Calu3 (cell line): ENCODE data around the gene DPM3. TPM values are rescaled to one million over a fixed set of nuclear protein-coding genes. Genes with fewer than 3 reads are reported as not detected.
A peak's percentile ranks its signal among the peaks of the same experiment; 100 is the strongest.

Experiments used
- BruUV-seq: library from RNA; stranded (reverse); fragments of 400-500 nt; replicated peaks from 2 replicates; lab custom pipeline; 2021; lab: Mats Ljungman, UMichigan
- CTCF ChIA-PET: fragments of 300-600 bp; sonication (Branson Sonifier 250); formaldehyde crosslinking; loops from one replicate; lab custom pipeline; 2022; ENCODE audit warnings: antibody characterized with exemption; lab: Charles Lee
- DNase-seq: peaks from one replicate; pipeline ENCODE4 v3.0.0; 2022
- H3K27ac Mint-ChIP-seq: one replicate; pipeline ENCODE4 v1.8.0; 2022; ENCODE audit warnings: mixed read lengths; ENCODE audit not compliant: unreplicated experiment
- H3K27me3 Mint-ChIP-seq: one replicate; pipeline ENCODE4 v1.8.0; 2022; ENCODE audit warnings: mixed read lengths; ENCODE audit not compliant: unreplicated experiment
- H3K36me3 Mint-ChIP-seq: one replicate; pipeline ENCODE4 v1.8.0; 2022; ENCODE audit warnings: mild to moderate bottlenecking, moderate library complexity, mixed read lengths; ENCODE audit not compliant: insufficient read depth, unreplicated experiment
- H3K4me1 Mint-ChIP-seq: one replicate; pipeline ENCODE4 v1.8.0; 2022; ENCODE audit warnings: mild to moderate bottlenecking, low read depth, mixed read lengths; ENCODE audit not compliant: unreplicated experiment
- H3K4me3 Mint-ChIP-seq: one replicate; pipeline ENCODE4 v1.8.0; 2022; ENCODE audit warnings: mild to moderate bottlenecking, low read depth, moderate library complexity, mixed read lengths; ENCODE audit not compliant: unreplicated experiment
- H3K9me3 Mint-ChIP-seq: one replicate; pipeline ENCODE4 v1.8.0; 2022; ENCODE audit warnings: low read depth, mixed read lengths; ENCODE audit not compliant: unreplicated experiment
- intact Hi-C: fragments of 100-400 bp; cut with micrococcal nuclease; formaldehyde crosslinking; loops from one replicate; pipeline ENCODE4 v1.10.0; 2022; ENCODE audit not compliant: unreplicated experiment
- total RNA-seq: library from RNA; stranded (reverse); gene quantifications from 2 replicates; pipeline ENCODE4 v1.2.3, GENCODE V29; 2022
- TF ChIP-seq, protein P1 (sequence below): fragments of 200-600 bp; IDR thresholded peaks from one replicate; pipeline ENCODE4 v1.8.0; 2022; ENCODE audit warnings: antibody characterized with exemption; ENCODE audit not compliant: unreplicated experiment

Gene DPM3
- total RNA-seq, 1 experiment from 2014 or later = 38.7 TPM

DNA sequence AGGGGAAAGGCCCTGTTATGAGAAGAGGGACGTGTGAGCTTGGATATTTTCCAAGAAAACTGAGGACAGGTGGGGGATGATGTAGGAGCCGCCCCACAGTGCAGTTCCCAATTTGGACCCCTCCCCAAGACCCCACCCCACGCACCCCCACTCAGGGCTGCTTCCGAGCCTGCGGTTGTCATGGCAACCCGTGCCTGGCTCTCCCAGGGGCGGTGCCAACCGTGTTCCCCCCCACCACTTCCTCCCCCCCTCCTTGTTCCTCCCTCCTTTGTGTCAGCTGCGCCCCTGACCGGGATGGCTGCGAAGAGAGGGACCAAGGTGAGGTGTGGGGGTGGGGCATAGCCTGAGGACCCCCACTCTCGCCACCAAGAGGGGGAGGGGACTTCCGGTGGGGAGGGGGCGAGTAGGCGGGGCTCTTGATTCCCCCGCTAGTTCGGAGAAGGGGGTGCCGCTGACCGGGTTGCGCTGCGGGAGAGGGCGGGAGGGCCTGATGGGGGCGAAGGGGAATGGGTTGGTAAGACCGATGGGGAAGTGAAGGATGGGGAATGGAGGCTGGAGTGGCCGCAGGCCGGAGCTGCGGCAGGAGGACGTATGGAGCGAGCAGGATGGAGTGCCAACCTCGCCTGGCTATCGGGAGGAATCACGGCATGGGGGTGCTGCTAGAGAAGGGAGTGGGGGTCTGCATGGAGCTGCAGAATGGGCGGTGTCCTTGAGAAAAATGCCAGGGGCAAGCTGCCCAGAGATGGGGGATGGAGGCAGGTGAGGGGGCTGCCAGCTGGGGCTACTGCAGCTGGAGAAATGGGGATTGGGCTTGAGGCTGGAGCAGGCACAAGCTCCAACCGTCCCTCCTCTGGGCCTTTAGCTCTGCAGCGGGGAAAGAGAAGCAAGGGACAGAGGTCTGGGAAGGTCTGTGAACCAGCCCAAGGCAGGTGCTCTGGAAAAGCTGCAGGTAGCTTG is 34.3 kb upstream of the DPM3 start:
- intact Hi-C loops = no loop called here
- Mint-ChIP-seq H3K4me1 (peaks cover 46% of the 10 kb centered on the region), H3K27me3 (peaks cover 21% of the 10 kb centered on the region), H3K27ac (peak overlapping the region; percentile 83), H3K9me3 (no peaks in the 10 kb centered on the region), H3K4me3 (peak overlapping the region; percentile 96), H3K36me3 (peaks cover 39% of the 10 kb centered on the region)
- no TSS peak for BruUV-seq
- CTCF ChIA-PET = interaction anchor here (1.2 to 3.8 kb wide), 5 partner anchors 11 to 83 kb away, joined by 3 to 32 read pairs (median 19); partner anchors contain the start of gene THBS3
- TF ChIP-seq, protein P1, sequence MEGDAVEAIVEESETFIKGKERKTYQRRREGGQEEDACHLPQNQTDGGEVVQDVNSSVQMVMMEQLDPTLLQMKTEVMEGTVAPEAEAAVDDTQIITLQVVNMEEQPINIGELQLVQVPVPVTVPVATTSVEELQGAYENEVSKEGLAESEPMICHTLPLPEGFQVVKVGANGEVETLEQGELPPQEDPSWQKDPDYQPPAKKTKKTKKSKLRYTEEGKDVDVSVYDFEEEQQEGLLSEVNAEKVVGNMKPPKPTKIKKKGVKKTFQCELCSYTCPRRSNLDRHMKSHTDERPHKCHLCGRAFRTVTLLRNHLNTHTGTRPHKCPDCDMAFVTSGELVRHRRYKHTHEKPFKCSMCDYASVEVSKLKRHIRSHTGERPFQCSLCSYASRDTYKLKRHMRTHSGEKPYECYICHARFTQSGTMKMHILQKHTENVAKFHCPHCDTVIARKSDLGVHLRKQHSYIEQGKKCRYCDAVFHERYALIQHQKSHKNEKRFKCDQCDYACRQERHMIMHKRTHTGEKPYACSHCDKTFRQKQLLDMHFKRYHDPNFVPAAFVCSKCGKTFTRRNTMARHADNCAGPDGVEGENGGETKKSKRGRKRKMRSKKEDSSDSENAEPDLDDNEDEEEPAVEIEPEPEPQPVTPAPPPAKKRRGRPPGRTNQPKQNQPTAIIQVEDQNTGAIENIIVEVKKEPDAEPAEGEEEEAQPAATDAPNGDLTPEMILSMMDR = no peak
- DNase-seq = no peak

- H3K4me3 Mint-ChIP-seq = peak within 1 kb of the TSS; percentile 96
- peaks cover 21% of the 10 kb centered on the region for H3K27me3 Mint-ChIP-seq
- no peak for DNase-seq
- H3K4me1 Mint-ChIP-seq = peaks cover 46% of the 10 kb centered on the region
- no TSS peak for BruUV-seq
- H3K9me3 Mint-ChIP-seq = no peaks in the 10 kb centered on the region
- H3K36me3 Mint-ChIP-seq = peaks cover 45% of the 10 kb centered on the region
- TF ChIP-seq, protein P1 = no peak
- intact Hi-C loops = no loop called here
- H3K27ac Mint-ChIP-seq = peak within 1 kb of the TSS; percentile 83
- CTCF ChIA-PET = interaction anchor here (0.7 to 3.8 kb wide), 27 partner anchors 12 to 614 kb away, joined by 3 to 32 read pairs (median 5); partner anchors contain the start of genes ADAM15, CLK2, DPM3 and PMVK
Observed at GRCh38 chr1:155173478-155174323, 33.4 kb upstream of the DPM3 start, which contains the start of gene TRIM46. TRIM46 (plus strand) TSS chr1:155173849; CDS start chr1:155173967, 118 bp downstream.

DNA sequence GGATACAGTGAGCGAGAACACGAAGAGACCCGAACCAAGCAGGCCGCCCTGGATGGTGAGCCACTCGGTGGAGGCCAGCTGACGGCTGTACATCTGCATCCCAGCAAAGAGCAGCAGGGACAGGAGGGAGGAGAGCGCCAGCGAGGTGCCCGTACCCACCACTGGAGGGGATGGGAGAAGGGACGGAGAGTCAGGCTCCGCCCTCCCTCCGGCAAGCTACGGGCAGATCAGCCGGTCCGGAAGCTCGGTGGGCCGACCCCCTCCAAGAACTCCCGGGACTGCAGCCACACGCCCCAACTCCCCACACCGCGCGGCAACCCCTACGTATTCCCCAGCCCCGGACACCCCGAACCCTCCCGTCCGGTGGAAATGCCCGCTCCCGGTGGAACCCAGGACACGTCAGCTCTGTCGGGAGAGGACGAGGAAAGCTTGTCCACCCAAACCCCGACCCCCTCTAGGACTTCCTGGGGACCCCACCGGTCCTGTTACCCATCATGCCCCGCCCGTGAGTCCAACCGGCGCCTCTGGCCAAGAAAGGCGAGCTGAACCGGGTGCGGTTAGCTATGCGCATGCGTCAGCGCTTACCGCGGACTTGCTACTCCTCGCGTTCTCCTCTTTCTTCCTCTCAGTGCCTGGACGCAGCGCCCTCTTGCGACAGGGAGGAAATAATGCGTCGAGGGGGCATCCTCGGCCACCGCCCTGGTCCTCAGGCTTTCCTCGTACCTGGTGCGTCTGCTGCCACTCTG is 32.6 kb upstream of the DPM3 start, which contains the start of gene KRTCAP2:
Gene KRTCAP2, minus strand, starts transcription at position 573 of the 746 bp plus-strand sequence. Its CDS starts 80 bp downstream, at position 493.
- DNase-seq = peak; percentile 96
- H3K27me3 Mint-ChIP-seq = peaks cover 21% of the 10 kb centered on the region
- H3K27ac Mint-ChIP-seq = peak within 1 kb of the TSS; percentile 83
- CTCF ChIA-PET = interaction anchor here (0.6 to 3.8 kb wide), 35 partner anchors 13 to 613 kb away, joined by 3 to 32 read pairs (median 4); partner anchors contain the start of genes ADAM15, CLK2, DPM3 and EFNA3
- TF ChIP-seq, protein P1 = peak; percentile 89
- H3K36me3 Mint-ChIP-seq = peaks cover 45% of the 10 kb centered on the region
- no peaks in the 10 kb centered on the region for H3K9me3 Mint-ChIP-seq
- TSS peak; percentile 69 for BruUV-seq
- intact Hi-C loops = no loop called here
- H3K4me3 Mint-ChIP-seq = peak within 1 kb of the TSS; percentile 96
- peaks cover 45% of the 10 kb centered on the region for H3K4me1 Mint-ChIP-seq
